GM13976 (cell line): ENCODE results near the gene MAFG.

Experiments
- DNase-seq: peaks from one replicate; pipeline ENCODE4 v3.0.0; 2012; ENCODE audit warnings: low spot score
- in situ Hi-C: fragments of 300-500 bp; cut with MboI; formaldehyde crosslinking; loops from one replicate; pipeline ENCODE4 v1.12.0; 2022; ENCODE audit warnings: low sequenced_read_pairs, mixed read lengths, inconsistent platforms; ENCODE audit not compliant: unreplicated experiment
- TF ChIP-seq, protein P1 (sequence below): IDR thresholded peaks from 2 replicates; pipeline ENCODE4 v1.5.1; 2012; ENCODE audit warnings: borderline replicate concordance, mild to moderate bottlenecking; ENCODE audit not compliant: insufficient read depth; ENCODE audit errors: extremely low read depth, missing control alignments, control extremely low read depth

MAFG gene

DNA sequence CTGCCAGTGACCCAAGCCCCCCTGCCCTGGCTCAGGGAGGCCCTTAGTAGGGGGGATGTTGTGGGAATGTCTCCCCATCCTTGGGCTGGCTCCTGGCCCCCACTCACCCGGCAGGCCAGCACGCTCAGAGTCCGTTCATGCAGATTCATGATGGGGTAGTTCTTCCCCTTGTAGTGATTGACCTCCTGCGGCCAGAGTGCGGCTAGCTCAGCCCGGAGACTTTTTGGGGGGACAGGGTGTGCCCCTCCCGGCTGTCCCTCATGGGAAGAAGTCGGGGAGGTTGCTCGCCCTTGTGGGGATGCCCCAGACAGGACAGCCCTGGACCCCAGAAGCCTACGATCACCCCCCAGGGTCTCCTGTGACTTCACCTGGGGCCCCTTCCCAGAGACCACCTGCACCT lies 21.5 kb downstream of the MAFG start:
- DNase-seq = no peak
- in situ Hi-C loops = no loop called here
- TF ChIP-seq, protein P1, sequence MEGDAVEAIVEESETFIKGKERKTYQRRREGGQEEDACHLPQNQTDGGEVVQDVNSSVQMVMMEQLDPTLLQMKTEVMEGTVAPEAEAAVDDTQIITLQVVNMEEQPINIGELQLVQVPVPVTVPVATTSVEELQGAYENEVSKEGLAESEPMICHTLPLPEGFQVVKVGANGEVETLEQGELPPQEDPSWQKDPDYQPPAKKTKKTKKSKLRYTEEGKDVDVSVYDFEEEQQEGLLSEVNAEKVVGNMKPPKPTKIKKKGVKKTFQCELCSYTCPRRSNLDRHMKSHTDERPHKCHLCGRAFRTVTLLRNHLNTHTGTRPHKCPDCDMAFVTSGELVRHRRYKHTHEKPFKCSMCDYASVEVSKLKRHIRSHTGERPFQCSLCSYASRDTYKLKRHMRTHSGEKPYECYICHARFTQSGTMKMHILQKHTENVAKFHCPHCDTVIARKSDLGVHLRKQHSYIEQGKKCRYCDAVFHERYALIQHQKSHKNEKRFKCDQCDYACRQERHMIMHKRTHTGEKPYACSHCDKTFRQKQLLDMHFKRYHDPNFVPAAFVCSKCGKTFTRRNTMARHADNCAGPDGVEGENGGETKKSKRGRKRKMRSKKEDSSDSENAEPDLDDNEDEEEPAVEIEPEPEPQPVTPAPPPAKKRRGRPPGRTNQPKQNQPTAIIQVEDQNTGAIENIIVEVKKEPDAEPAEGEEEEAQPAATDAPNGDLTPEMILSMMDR = no peak

DNA sequence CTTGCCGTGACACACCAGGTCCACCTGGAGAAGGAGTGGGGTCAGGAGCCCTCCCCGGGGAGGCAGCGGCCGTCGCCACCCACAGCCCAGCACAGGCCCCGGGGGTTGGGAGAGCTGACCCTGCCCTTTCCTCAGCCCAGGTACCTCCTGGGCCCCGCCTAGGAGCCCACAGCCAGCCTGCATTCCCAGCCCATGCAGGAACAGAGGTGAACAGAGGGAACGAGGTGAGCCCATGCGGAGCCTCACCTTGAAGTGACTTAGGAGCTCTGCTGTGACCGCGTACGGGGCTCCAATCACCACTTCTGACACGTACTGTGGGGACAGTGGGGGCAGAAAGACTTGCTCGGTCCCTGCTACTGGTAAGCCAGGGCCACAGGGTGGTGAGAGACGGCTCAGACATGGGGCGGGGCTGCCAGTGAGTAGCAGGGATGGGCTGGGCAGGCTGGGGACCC lies 22.1 kb downstream of the MAFG start:
- no peak for DNase-seq
- in situ Hi-C loops = no loop called here

DNA sequence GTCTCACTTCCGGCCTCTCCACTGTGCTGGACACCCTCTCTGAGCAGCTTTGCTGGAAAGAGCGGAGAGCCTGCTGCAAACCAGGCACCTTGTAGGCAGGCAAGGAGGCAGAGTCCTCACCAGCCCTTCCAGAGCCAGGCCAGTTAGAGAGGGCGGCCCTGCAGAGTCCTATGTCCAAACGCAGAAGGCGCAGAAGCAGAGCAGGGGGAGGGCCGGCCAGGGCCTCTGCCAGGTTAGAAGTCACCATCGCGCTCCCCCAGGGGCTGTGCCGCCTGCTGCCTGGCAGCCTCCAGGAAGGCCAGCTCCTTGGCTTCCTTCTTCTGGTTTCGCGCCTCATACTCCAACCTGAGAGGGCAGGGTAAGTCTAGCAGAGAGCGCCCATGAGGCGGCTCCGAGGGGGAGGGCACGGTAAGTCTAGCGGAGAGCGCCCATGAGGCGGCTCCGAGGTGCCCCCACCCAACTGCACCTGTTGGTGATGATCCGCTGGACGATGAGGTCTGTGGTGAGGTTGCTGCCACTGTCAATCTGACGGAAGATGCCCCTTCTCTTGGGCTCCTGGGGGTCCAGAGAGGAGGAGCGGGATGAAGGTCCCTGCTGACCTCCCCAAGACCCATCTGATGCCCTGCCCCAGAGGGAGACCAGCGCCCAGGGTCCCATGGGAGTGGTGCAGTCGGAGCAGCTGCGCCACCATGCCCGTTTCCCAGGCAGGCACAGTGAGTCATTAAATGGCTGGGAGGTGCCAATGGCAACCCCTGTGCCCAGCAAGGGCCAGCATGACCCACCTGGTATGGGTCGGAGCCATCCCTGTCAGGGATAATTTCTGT lies 22.7 kb downstream of the MAFG start:
- TF ChIP-seq, protein P1 = no peak
- in situ Hi-C loops = no loop called here
- DNase-seq = no peak

More for the DNA sequence above, 22.1 kb downstream of the MAFG start:
- TF ChIP-seq, protein P1 = no peak

DNA sequence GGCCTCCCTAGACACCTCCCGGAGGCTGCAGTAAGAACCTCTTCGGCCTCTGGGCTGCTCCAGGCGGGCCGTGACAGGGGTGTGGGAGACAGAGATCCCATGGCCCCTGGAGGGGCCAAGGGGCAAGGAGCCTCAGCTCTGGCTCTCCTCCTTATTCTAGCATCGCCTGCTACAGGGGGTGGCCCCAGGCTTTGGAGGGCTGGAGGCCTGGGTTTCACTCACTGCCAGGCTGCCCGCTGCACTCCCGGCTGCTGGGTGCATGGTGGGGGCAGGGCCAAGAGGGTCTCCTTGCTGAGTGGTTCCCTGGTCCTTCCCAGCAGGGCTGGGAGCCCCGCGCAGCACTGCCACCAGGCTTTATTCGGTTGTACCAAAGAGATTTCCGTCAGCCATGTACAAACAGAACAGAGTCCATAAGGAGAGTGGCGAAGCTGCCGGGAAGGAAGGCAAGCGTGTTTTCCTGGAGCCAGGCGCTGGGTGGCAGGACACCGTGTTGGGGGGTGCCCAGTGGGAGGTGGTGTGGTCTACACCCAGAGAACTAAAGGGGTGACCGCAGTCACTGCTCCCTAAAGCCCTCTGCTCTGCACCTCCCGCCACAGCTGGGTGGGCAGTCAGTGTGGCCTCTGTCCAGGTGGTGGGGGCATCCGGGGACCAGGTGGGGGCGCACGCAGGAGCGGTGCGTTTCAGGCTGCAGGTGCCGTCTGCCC lies 23.5 kb downstream of the MAFG start:
- TF ChIP-seq, protein P1 = no peak
- in situ Hi-C loops = no loop called here
- DNase-seq = no peak

DNA sequence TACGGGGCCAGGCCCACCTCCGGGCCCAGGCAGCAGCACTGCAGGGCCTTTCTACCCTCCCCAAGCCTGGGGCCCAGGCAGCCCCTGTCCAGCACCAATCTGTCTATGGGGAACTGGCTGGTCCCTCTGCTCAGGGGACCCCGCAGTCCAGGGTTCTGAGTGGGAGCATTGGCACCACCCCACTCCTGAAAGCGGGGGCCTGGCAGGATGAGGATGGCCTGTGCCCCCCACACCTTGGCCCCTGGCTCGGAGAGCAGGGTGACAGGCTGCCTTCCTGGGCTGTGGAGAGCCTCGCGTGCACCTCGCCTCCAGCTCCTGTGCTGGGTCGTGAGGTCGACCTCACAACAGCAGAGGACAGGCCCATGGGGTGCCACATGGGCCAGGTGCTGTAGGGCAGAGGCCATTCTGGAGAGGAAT lies 24.1 kb downstream of the MAFG start:
- in situ Hi-C loops = no loop called here
- no peak for DNase-seq
- TF ChIP-seq, protein P1 = no peak

DNA sequence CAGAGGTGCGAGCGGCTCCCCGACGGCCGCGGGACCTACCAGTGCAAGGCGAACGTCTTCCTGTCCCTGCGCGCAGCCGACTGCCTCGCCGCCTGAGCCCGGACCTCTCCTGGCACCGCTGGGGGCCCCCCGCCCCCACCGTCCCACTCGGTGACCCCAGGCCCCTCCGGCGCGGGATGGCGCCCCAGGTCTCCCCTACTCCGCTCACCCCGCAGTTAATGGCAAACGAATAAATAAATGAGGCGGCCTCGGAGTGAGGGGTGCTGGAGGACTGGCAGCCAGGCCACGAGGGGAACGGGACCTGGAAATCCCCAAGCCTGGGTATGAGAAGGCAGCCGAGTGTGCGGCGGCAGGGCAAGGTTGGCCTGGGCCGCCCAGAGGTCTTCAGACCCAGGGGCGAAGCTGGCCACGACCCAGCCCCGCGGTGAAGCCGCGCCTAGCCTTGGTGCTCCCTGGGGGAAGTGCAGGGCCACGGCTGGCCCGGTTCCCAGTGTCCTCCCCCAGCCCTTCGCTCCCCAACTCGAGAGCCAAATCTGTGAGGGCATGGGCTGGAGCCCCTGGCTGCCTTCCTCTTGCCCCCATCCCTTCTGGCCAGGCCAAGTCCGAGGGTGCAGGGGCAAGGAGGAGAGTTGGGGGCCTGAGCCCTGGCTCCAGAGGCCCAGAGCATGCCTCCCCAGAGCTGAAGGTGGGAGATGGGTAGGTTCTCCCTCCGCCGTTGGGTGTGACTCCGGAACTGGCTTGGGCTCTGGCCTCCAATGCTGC lies 24.7 kb downstream of the MAFG start:
- in situ Hi-C loops = no loop called here
- DNase-seq = no peak
- TF ChIP-seq, protein P1 = no peak
